ENCODE results near the gene TMEM259. TPM values are rescaled to one million over a fixed set of nuclear protein-coding genes. Genes with fewer than 3 reads are reported as not detected.

Gene TMEM259
- total and polyA plus RNA-seq, 2 of the 13 experiments (the other 11 are each of a cell fraction or from before 2014, with no cell fraction given) = 64.7 to 164 TPM

GRCh38 chr19:1050989-1051788 is 30.3 kb upstream of the TMEM259 start (continued):
- TF ChIP-seq ZMAT5 (CRISPR knock-in tag; IDR thresholded peaks at IDR 0.05; ENCODE audit: borderline replicate concordance, low read depth) (no peak; the same call in 1 of the 2 replicates), MTERF4 (CRISPR knock-in tag; IDR thresholded peaks at IDR 0.05) (peak; percentile 97), ZNF143 (CRISPR knock-in tag; IDR thresholded peaks at IDR 0.05) (0 out of 2 replicates have a peak, but pooled peaks have one; percentile 38), ZNF20 (CRISPR knock-in tag; IDR thresholded peaks at IDR 0.05) (no peak), ZNF205 (CRISPR knock-in tag; IDR thresholded peaks at IDR 0.05) (peak; percentile 60; the same call in 1 of the 2 replicates), KDM1A (CRISPR knock-in tag; IDR thresholded peaks at IDR 0.05) (no peak), ZHX1 (CRISPR knock-in tag; IDR thresholded peaks at IDR 0.05; ENCODE audit: low read depth) (peak; percentile 88; the same call in 1 of the 2 replicates), ZFP41 (CRISPR knock-in tag; IDR thresholded peaks at IDR 0.05; ENCODE audit: borderline replicate concordance) (peak; percentile 72; the same call in 1 of the 2 replicates), ZBTB38 (CRISPR knock-in tag; IDR thresholded peaks at IDR 0.05) (peak; percentile 93), SNAPC2 (CRISPR knock-in tag; IDR thresholded peaks at IDR 0.05) (0 out of 2 replicates have a peak, but pooled peaks have one; percentile 28), ZNF431 (CRISPR knock-in tag; IDR thresholded peaks at IDR 0.05; ENCODE audit: borderline replicate concordance, low read depth) (peak; percentile 46; the same call in 1 of the 2 replicates), BRCA1 (CRISPR knock-in tag; IDR thresholded peaks at IDR 0.05) (no peak), SMARCC2 (IDR thresholded peaks at IDR 0.05) (no peak), FOSL1 (CRISPR knock-in tag; IDR thresholded peaks at IDR 0.05; ENCODE audit: borderline replicate concordance) (no peak), ZNF280B (CRISPR knock-in tag; IDR thresholded peaks at IDR 0.05; ENCODE audit: borderline replicate concordance) (peak; percentile 98; the same call in 1 of the 2 replicates), PHF8 (CRISPR knock-in tag; IDR thresholded peaks at IDR 0.05) (peak; percentile 60), SYNCRIP (IDR thresholded peaks at IDR 0.05; ENCODE audit: insufficient read depth, low read depth, low read length) (no peak), ZNF609 (CRISPR knock-in tag; IDR thresholded peaks at IDR 0.05; ENCODE audit: borderline replicate concordance) (peak; percentile 54; the same call in 1 of the 2 replicates)

All from HepG2 (cell line).